Sigmoid colon (tissue), 7 donors: ENCODE measurements around the gene KIF26B. TPM values are rescaled to one million over a fixed set of nuclear protein-coding genes. Genes with fewer than 3 reads are reported as not detected.

Experiments used
- DNase-seq: peaks from one replicate; pipeline ENCODE4 v3.0.0-alpha.2; 2019
- H3K27ac ChIP-seq, 4 donors: fragments of 200-600 bp; sonication (generic); one replicate each; pipeline ENCODE4 v1.5.1; 2016 to 2019; ENCODE audit warnings: mild to moderate bottlenecking in 1 of 4
- H3K27me3 ChIP-seq, 3 donors: fragments of 200-600 bp; sonication (generic); one replicate each; pipeline ENCODE4 v1.5.1; 2019; ENCODE audit warnings: mild to moderate bottlenecking in 1 of 3
- H3K36me3 ChIP-seq, 4 donors: fragments of 200-600 bp; sonication (generic); one replicate each; pipeline ENCODE4 v1.5.1; 2016 to 2019
- H3K4me1 ChIP-seq, 4 donors: fragments of 200-600 bp; sonication (generic); one replicate each; pipeline ENCODE4 v1.5.1; 2017 to 2019
- H3K4me3 ChIP-seq, 4 donors: fragments of 200-600 bp; sonication (generic); one replicate each; pipeline ENCODE4 v1.5.1; 2017 to 2019; ENCODE audit warnings: mild to moderate bottlenecking in 2 of 4, moderate library complexity in 1 of 4
- H3K9me3 ChIP-seq, 4 donors: fragments of 200-600 bp in 3 of 4; sonication (generic) in 3 of 4; one replicate each; pipeline versions ENCODE4 v1.5.1 to v1.6.1; 2013 to 2019
- EP300 ChIP-seq, 4 donors: sonication (generic); formaldehyde crosslinking; IDR thresholded peaks; one replicate each; pipeline ENCODE4 v1.6.1; 2017; ENCODE audit warnings: antibody characterized with exemption in 4 of 4
- POLR2A ChIP-seq, 2 donors: fragments of 450-650 bp; IDR thresholded peaks; one replicate each; pipeline ENCODE4 v1.6.1; 2016; ENCODE audit warnings: antibody characterized with exemption in 2 of 2, mild to moderate bottlenecking in 2 of 2, moderate library complexity in 2 of 2
- POLR2AphosphoS5 ChIP-seq, 4 donors: sonication (generic); formaldehyde crosslinking; IDR thresholded peaks; one replicate each; pipeline ENCODE4 v1.6.1; 2017; ENCODE audit warnings: antibody characterized with exemption in 4 of 4
- WGBS, 2 donors: extraction: QIAGEN DNeasy Blood & Tissue Kit; methylation state at CpG; one replicate each; pipeline ENCODE4 v1.1.7; 2013; 5-methylcytosine and 5-hydroxymethylcytosine counted together
- intact Hi-C: fragments of 100-400 bp; cut with DNase I; formaldehyde crosslinking; loops from one replicate; pipeline ENCODE4 v1.15.1; 2023
- polyA plus RNA-seq, 3 donors: library from polyadenylated mRNA; stranded (reverse); fragments of 200-250 nt; gene quantifications; one replicate each; pipeline ENCODE4 v1.2.3, GENCODE V29; 2013
- total RNA-seq, 4 donors: library from RNA; depleted of rRNA; stranded (reverse); fragments of >200 nt; gene quantifications; one replicate each; pipeline ENCODE4 v1.1.0, GENCODE V29; 2016
- TF ChIP-seq, protein P1 (sequence below), 4 experiments: fragments of 450-650 bp in 3 of 4; fragments of 200-600 bp in 1 of 4; IDR thresholded peaks; one replicate each; pipeline ENCODE4 v1.5.1; 2016 to 2019; ENCODE audit warnings: antibody characterized with exemption in 4 of 4, mild to moderate bottlenecking in 3 of 4, moderate library complexity in 2 of 4
- donor health status: healthy with polysubstance abuse.
- donor health status: Bipolar disorder and iron deficiency.
- donor health status: healthy.

KIF26B gene
- total and polyA plus RNA-seq, 7 donors, result under 0.01 to 5.5 (median 1.4) TPM; not detected in 1

DNA sequence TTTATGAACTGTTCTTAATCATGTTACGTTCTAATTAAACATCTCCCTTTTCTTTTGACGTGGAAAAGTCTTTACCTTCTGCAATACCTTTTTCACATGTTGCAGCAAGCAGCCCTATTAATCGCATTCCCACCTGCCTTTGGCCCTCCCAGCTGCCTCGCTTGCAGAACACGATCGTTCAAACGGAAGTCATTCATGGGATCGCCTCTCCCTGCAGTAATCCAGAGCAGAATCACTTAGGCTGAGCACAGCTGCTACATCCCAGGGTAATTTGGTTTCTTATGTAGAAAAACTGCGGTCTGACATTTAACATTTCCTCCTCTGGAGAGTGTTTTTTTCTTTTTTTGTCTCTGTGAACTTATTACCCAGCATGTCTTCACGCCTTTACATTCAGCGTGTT lies 206.3 kb downstream of the KIF26B start:
- H3K36me3 ChIP-seq, result no peaks in the 10 kb centered on the region
- no peaks in the 10 kb centered on the region for H3K4me1 ChIP-seq
- H3K27ac ChIP-seq, result no peak overlapping the region
- no peak overlapping the region for H3K4me3 ChIP-seq
- DNase-seq, result no peak
- no peaks in the 10 kb centered on the region for H3K27me3 ChIP-seq
- no peaks in the 10 kb centered on the region for H3K9me3 ChIP-seq
- TF ChIP-seq, protein P1, sequence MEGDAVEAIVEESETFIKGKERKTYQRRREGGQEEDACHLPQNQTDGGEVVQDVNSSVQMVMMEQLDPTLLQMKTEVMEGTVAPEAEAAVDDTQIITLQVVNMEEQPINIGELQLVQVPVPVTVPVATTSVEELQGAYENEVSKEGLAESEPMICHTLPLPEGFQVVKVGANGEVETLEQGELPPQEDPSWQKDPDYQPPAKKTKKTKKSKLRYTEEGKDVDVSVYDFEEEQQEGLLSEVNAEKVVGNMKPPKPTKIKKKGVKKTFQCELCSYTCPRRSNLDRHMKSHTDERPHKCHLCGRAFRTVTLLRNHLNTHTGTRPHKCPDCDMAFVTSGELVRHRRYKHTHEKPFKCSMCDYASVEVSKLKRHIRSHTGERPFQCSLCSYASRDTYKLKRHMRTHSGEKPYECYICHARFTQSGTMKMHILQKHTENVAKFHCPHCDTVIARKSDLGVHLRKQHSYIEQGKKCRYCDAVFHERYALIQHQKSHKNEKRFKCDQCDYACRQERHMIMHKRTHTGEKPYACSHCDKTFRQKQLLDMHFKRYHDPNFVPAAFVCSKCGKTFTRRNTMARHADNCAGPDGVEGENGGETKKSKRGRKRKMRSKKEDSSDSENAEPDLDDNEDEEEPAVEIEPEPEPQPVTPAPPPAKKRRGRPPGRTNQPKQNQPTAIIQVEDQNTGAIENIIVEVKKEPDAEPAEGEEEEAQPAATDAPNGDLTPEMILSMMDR (IDR thresholded peaks at IDR 0.05), result no peak
- TF ChIP-seq POLR2AphosphoS5 (IDR thresholded peaks at IDR 0.05) (no peak), POLR2A (IDR thresholded peaks at IDR 0.05) (no peak), EP300 (IDR thresholded peaks at IDR 0.05) (no peak)
- intact Hi-C loops, result no loop called here
- 87 to 88% methylated on average over 11 of the region's 11 CpGs for WGBS, 2 donors

DNA sequence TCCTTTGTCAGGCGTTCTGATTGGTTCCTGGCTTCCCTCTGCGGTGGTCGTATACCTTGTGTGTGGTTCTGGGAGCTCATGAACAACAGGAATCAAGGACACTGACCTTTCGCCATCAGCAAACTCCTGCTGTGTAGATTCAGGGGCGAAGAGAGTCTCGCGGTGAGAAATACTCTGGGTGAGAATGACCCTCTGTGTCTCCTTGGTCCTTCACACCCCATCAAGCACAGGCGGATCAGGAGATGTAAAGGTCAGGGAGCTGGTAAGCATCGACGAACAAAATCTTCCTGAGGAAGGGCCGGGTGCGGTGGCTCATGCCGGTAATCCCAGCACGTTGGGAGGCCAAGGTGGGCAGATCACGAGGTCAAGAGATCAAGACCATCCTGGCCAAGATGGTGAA lies 207.2 kb downstream of the KIF26B start:
- H3K4me3 ChIP-seq, result no peak overlapping the region
- H3K27me3 ChIP-seq, result no peaks in the 10 kb centered on the region
- H3K36me3 ChIP-seq, result no peaks in the 10 kb centered on the region
- no peaks in the 10 kb centered on the region for H3K4me1 ChIP-seq
- H3K9me3 ChIP-seq, result no peaks in the 10 kb centered on the region
- WGBS, 2 donors, result 90 to 95% methylated on average over 15 of the region's 15 CpGs
- DNase-seq, result no peak
- TF ChIP-seq POLR2A (IDR thresholded peaks at IDR 0.05) (no peak), EP300 (IDR thresholded peaks at IDR 0.05) (no peak), POLR2AphosphoS5 (IDR thresholded peaks at IDR 0.05) (no peak)
- TF ChIP-seq, protein P1 (IDR thresholded peaks at IDR 0.05), result no peak
- H3K27ac ChIP-seq, result no peak overlapping the region
- intact Hi-C loops, result no loop called here

DNA sequence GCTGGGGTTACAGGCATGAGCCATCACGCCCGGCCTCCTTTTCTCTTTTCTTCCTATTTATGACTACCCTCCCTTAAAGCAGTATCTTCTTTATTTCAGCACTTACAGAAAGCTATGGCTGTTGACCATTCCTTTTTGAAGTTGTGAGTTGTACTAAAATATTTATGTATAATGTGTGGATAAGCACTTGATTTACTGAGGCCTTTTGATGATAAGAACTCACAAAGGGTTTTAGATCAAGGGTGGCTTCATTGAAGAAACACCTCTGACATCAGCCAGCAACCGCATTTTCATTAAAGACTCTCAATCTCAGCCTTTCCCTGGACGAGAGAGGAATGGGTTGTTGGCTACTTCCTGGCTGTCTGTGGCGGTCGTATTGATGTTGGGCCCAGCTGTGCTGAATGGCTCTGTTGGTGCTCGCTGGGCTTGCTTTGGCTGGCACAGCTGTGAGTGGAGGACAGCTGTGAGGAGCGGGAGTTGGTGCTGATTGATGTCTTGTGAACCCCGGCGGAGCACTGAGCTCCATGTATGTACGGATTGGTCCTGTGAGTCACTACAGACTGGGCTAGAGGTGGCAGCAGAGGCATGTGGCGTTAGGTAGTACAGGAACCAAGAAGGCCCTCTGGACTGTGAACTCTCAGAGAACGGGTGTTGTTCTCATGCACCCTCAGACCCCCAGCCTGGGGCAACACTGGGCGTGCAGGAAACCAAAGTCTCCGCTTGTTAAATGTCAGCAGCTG lies 208.8 kb downstream of the KIF26B start:
- intact Hi-C loops, result no loop called here
- Histone ChIP-seq H3K36me3 (no peaks in the 10 kb centered on the region), H3K27me3 (no peaks in the 10 kb centered on the region), H3K4me1 (no peaks in the 10 kb centered on the region), H3K27ac (no peak overlapping the region), H3K4me3 (no peak overlapping the region), H3K9me3 (no peaks in the 10 kb centered on the region)
- no peak for DNase-seq
- TF ChIP-seq, protein P1 (IDR thresholded peaks at IDR 0.05), result no peak
- TF ChIP-seq EP300 (IDR thresholded peaks at IDR 0.05), result no peak
- no peak for TF ChIP-seq POLR2AphosphoS5 (IDR thresholded peaks at IDR 0.05)
- TF ChIP-seq POLR2A (IDR thresholded peaks at IDR 0.05), result no peak
- 77 to 84% methylated on average over 15 of the region's 15 CpGs for WGBS, 2 donors

DNA sequence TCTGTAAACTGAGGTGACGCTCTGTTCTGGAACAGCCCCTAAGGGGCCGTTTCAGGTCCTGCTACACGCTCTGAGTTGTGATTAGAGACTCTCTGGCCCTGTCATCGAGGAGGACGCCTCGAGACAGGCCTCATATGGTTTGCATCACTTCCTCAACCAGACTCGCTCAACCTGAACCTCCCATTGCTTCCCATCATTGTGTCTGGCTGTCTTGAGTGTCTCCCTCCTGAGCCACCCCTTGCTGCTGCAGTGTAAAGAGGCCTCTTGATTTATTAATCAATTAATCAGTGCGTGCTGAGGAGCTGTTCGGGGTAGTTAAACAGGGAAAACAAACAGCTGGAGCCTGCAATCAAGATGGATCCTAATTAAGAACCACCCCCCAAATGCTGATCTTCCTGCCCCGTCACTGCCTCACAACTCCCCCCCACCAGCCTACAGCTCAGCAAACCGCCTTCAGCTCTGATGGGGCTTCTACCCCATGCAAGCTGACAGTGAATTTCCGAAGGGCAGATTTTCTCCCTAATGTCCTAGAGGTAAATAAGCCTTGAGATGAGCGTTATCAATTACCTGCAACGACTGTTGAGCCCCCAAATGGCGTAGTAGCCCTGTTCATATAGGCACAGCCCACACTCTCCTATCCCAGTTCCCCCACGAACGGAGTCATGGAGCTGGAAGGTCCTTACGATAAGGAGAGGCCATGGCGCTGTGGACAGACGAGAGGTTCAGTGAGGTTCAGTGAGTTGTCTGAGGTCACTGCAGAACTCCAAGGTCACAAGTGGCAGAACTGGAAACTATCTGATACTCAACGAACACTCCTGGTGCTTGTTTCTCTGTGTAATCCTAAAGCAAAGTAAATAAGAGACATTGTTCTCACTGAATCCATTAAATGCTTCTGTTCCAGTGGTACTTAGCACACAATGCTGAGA lies 210.6 kb downstream of the KIF26B start:
- no peak overlapping the region for H3K27ac ChIP-seq
- intact Hi-C loops, result no loop called here
- no peaks in the 10 kb centered on the region for H3K9me3 ChIP-seq
- WGBS, 2 donors, result 81 to 83% methylated on average over 21 of the region's 21 CpGs
- no peak overlapping the region for H3K4me3 ChIP-seq
- DNase-seq, result no peak
- TF ChIP-seq EP300 (IDR thresholded peaks at IDR 0.05) (no peak), POLR2AphosphoS5 (IDR thresholded peaks at IDR 0.05) (no peak), POLR2A (IDR thresholded peaks at IDR 0.05) (no peak)
- TF ChIP-seq, protein P1 (IDR thresholded peaks at IDR 0.05), result no peak
- H3K4me1 ChIP-seq, result no peaks in the 10 kb centered on the region
- H3K36me3 ChIP-seq, result no peaks in the 10 kb centered on the region
- H3K27me3 ChIP-seq, result no peaks in the 10 kb centered on the region
